ENCODE data around the gene LRRN1. TPM values are rescaled to one million over a fixed set of nuclear protein-coding genes. Genes with fewer than 3 reads are reported as not detected.

Gene LRRN1
- total and polyA plus RNA-seq, 7 donors, result 0.29 to 12.6 (median 5.1) TPM

- no peak overlapping the region for H3K27ac ChIP-seq
- 71 to 79% (median 78%) methylated on average over 3 of the region's 3 CpGs for WGBS, 3 donors
- intact Hi-C loops (cut with DNase I), result no loop called here
Observed at GRCh38 chr3:3771094-3771493, 28.1 kb upstream of the LRRN1 start.

GRCh38 chr3:3771567-3771966 lies 27.7 kb upstream of the LRRN1 start:
- 68 to 77% (median 71%) methylated on average over 1 of the region's 1 CpG for WGBS, 3 donors
- no peaks in the 10 kb centered on the region for H3K36me3 ChIP-seq (ENCODE audit: insufficient read depth in 1 of 2, low read depth in 1 of 2)
- H3K4me3 ChIP-seq, result no peak overlapping the region
- intact Hi-C loops (cut with DNase I), result no loop called here
- H3K27ac ChIP-seq, result no peak overlapping the region
- no peaks in the 10 kb centered on the region for H3K4me1 ChIP-seq
- peaks cover 9% of the 10 kb centered on the region for H3K9me3 ChIP-seq
- TF ChIP-seq CTCF (IDR thresholded peaks at IDR 0.05), result no peak
- DNase-seq (no peak), ATAC-seq (no peak)
- no peaks in the 10 kb centered on the region for H3K27me3 ChIP-seq (ENCODE audit: insufficient read depth in 3 of 3, low read length in 2 of 3)

More at GRCh38 chr3:3771094-3771493, 28.1 kb upstream of the LRRN1 start:
- ATAC-seq (no peak), DNase-seq (no peak)
- peaks cover 9% of the 10 kb centered on the region for H3K9me3 ChIP-seq
- H3K4me3 ChIP-seq, result no peak overlapping the region
- no peaks in the 10 kb centered on the region for H3K27me3 ChIP-seq (ENCODE audit: insufficient read depth in 3 of 3, low read length in 2 of 3)
- no peaks in the 10 kb centered on the region for H3K4me1 ChIP-seq
- TF ChIP-seq CTCF (IDR thresholded peaks at IDR 0.05), result no peak
- no peaks in the 10 kb centered on the region for H3K36me3 ChIP-seq (ENCODE audit: insufficient read depth in 1 of 2, low read depth in 1 of 2)

- WGBS, 3 donors, result 79 to 84% (median 83%) methylated on average over 1 of the region's 1 CpG
Observed at GRCh38 chr3:3772338-3772737, 26.9 kb upstream of the LRRN1 start.

DNA sequence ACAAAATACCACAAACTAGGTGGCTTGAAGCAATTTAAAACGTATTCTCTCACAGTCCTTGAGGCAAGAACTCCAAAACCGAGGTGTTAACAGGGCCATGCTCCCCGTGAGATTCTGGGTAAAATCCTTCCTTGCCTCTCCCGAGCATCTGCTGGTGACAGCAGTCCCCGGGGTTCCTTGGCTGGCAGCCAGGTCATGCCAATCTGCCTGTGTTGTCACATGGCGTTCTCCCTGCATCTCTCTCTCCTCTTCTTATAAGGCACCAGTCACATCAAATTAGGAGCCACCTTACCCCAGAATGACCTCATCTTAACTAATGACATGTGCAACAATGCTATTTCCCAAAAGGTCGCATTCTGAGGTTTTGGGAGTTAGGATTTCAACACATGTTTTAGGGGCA lies 26.3 kb upstream of the LRRN1 start:
- intact Hi-C loops (cut with DNase I), result no loop called here
- TF ChIP-seq CTCF (IDR thresholded peaks at IDR 0.05), result no peak
- Histone ChIP-seq H3K9me3 (peaks cover 9% of the 10 kb centered on the region), H3K27ac (no peak overlapping the region), H3K4me1 (no peaks in the 10 kb centered on the region), H3K36me3 (ENCODE audit: insufficient read depth in 1 of 2, low read depth in 1 of 2) (no peaks in the 10 kb centered on the region), H3K4me3 (no peak overlapping the region), H3K27me3 (ENCODE audit: insufficient read depth in 3 of 3, low read length in 2 of 3) (no peaks in the 10 kb centered on the region)
- no peak for ATAC-seq
- 40 to 49% (median 41%) methylated on average over 7 of the region's 7 CpGs for WGBS, 3 donors
- peak in 1 of 2 donors; percentile 46 for DNase-seq

More at GRCh38 chr3:3772338-3772737, 26.9 kb upstream of the LRRN1 start:
- Histone ChIP-seq H3K27me3 (ENCODE audit: insufficient read depth in 3 of 3, low read length in 2 of 3) (no peaks in the 10 kb centered on the region), H3K36me3 (ENCODE audit: insufficient read depth in 1 of 2, low read depth in 1 of 2) (no peaks in the 10 kb centered on the region), H3K27ac (no peak overlapping the region), H3K4me1 (no peaks in the 10 kb centered on the region), H3K9me3 (peaks cover 9% of the 10 kb centered on the region), H3K4me3 (no peak overlapping the region)
- DNase-seq (no peak), ATAC-seq (no peak)
- intact Hi-C loops (cut with DNase I), result no loop called here
- TF ChIP-seq CTCF (IDR thresholded peaks at IDR 0.05), result no peak

- H3K36me3 ChIP-seq (ENCODE audit: insufficient read depth in 1 of 2, low read depth in 1 of 2), result no peaks in the 10 kb centered on the region
- no peak overlapping the region for H3K27ac ChIP-seq
- peaks cover 9% of the 10 kb centered on the region for H3K9me3 ChIP-seq
- H3K4me3 ChIP-seq, result no peak overlapping the region
- no peak for TF ChIP-seq CTCF (IDR thresholded peaks at IDR 0.05)
- no peaks in the 10 kb centered on the region for H3K27me3 ChIP-seq (ENCODE audit: insufficient read depth in 3 of 3, low read length in 2 of 3)
- intact Hi-C loops (cut with DNase I), result no loop called here
- DNase-seq (no peak), ATAC-seq (no peak)
- 94 to 97% (median 95%) methylated on average over 4 of the region's 4 CpGs for WGBS, 3 donors
- peaks cover 14% of the 10 kb centered on the region for H3K4me1 ChIP-seq
Observed at GRCh38 chr3:3776607-3777006, 22.6 kb upstream of the LRRN1 start.
